ENCODE results near the gene MYH15. TPM values are rescaled to one million over a fixed set of nuclear protein-coding genes. Genes with fewer than 3 reads are reported as not detected.

The MYH15 gene
- total RNA-seq, 4 donors from 2014 or later: 0.18 to 0.38 TPM; not detected in 2

DNA sequence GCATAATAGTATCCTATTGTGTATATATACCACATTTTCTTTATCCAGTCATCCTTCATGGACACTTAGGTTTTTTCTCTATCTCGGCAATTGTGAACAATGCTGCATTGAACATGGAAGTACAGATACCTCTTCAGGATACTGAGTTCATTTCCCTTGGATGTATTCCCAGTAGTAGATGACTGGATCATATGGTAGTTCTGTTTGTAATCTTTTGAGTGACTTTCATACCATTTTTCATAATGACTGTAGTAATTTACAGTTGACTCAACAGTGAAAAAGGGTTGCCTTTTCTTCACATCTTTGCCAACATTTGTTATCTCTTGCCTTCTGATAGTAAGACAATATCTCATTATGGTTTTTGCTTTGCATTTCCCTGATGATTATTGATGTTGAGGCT, 21.8 kb downstream of the MYH15 start:
- H3K4me1 ChIP-seq: no peaks in the 10 kb centered on the region

DNA sequence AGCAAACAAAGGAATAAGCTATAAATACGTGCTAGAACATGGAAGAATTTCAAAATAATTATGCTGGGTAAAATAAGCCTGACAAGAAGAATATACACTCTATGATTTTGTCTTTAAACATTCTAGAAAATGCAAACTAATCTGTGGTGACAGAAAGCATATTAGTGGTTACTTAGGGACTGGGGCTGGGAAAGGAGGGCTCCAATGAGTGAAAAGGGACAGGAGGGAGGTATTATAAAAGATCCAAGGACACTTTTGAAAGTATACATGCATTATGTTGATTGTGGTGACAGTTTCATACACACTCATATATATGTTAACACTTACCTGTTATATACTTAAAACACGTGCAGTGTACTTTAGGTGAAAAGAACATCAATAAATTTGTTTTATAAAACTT, 23.0 kb downstream of the MYH15 start:
- Histone ChIP-seq H3K4me3 (no peak overlapping the region), H3K9me3 (no peaks in the 10 kb centered on the region), H3K27me3 (no peaks in the 10 kb centered on the region), H3K27ac (no peak overlapping the region), H3K4me1 (no peaks in the 10 kb centered on the region), H3K36me3 (no peaks in the 10 kb centered on the region)
- no peak for DNase-seq
- TF ChIP-seq, protein P1, sequence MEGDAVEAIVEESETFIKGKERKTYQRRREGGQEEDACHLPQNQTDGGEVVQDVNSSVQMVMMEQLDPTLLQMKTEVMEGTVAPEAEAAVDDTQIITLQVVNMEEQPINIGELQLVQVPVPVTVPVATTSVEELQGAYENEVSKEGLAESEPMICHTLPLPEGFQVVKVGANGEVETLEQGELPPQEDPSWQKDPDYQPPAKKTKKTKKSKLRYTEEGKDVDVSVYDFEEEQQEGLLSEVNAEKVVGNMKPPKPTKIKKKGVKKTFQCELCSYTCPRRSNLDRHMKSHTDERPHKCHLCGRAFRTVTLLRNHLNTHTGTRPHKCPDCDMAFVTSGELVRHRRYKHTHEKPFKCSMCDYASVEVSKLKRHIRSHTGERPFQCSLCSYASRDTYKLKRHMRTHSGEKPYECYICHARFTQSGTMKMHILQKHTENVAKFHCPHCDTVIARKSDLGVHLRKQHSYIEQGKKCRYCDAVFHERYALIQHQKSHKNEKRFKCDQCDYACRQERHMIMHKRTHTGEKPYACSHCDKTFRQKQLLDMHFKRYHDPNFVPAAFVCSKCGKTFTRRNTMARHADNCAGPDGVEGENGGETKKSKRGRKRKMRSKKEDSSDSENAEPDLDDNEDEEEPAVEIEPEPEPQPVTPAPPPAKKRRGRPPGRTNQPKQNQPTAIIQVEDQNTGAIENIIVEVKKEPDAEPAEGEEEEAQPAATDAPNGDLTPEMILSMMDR (IDR thresholded peaks at IDR 0.05): no peak
- TF ChIP-seq POLR2A (IDR thresholded peaks at IDR 0.05): no peak

More for the DNA sequence above, 21.8 kb downstream of the MYH15 start:
- H3K27ac ChIP-seq: no peak overlapping the region
- no peak overlapping the region for H3K4me3 ChIP-seq
- no peaks in the 10 kb centered on the region for H3K36me3 ChIP-seq
- TF ChIP-seq, protein P1 (IDR thresholded peaks at IDR 0.05): no peak
- TF ChIP-seq POLR2A (IDR thresholded peaks at IDR 0.05): no peak
- H3K27me3 ChIP-seq: no peaks in the 10 kb centered on the region
- no peaks in the 10 kb centered on the region for H3K9me3 ChIP-seq
- DNase-seq: no peak

DNA sequence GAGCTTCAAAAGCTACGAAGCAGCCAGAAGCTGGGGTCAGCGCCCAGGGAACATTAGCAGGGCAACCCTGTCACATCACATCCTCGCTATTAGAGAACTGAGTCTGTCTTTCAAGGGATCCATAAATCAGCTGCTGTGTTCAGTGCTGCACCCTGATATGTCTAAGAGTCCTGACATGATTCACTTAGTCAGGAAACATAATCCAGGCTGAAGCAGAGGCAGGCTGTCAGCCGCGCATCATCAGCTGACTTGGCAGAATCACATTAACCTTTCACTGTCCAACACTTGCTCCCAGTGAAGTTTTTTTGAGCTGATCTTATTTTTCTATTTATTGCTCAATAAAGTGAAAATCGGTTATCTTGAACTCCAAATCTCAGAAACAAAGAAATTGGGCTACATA, 23.5 kb downstream of the MYH15 start:
- Histone ChIP-seq H3K9me3 (no peaks in the 10 kb centered on the region), H3K4me1 (no peaks in the 10 kb centered on the region), H3K36me3 (no peaks in the 10 kb centered on the region), H3K4me3 (no peak overlapping the region), H3K27ac (no peak overlapping the region), H3K27me3 (no peaks in the 10 kb centered on the region)
- no peak for DNase-seq
- TF ChIP-seq POLR2A (IDR thresholded peaks at IDR 0.05): no peak
- TF ChIP-seq, protein P1 (IDR thresholded peaks at IDR 0.05): no peak

DNA sequence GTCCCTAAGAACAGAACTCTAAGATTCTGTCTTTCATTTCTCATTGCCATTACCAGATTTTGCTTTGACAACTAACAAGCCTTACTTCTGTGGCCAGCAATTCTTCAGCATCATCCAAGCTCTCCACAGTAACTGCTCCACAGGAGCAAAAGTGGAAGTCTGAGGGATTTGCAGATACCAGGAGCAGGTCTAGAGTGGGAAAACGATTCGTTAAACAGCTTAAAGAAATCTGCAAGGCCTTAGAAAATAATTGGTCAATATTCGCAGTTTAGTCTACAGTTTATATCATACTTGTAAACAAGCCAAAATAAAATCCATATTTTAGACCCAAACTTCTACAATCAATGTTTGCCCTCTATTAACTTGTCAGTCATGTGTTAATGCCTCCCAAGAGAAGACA, 24.1 kb downstream of the MYH15 start:
- Histone ChIP-seq H3K27ac (no peak overlapping the region), H3K36me3 (no peaks in the 10 kb centered on the region), H3K4me3 (no peak overlapping the region), H3K9me3 (no peaks in the 10 kb centered on the region), H3K4me1 (no peaks in the 10 kb centered on the region), H3K27me3 (no peaks in the 10 kb centered on the region)
- TF ChIP-seq, protein P1 (IDR thresholded peaks at IDR 0.05): no peak
- TF ChIP-seq POLR2A (IDR thresholded peaks at IDR 0.05): no peak
- DNase-seq: no peak

DNA sequence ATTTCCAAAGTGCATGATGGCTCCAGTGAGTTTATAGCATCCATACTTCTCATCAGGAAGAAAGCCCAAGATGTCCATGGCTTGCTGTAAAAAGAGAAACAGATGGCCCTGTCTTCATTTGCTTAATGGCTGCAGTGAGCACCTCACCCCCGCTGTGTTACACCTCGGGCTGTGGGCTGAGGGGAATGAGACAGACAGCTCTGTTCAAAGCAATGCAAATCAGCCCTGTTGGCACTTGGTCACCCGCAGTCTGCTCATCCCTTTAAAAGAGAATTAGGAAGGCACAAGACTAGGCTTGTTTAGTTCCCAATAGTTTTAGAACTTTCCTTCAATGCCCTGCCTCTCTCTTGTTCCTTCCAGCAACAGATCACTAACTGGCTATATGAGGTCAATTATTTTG, 25.2 kb downstream of the MYH15 start:
- Histone ChIP-seq H3K9me3 (no peaks in the 10 kb centered on the region), H3K27me3 (no peaks in the 10 kb centered on the region), H3K27ac (no peak overlapping the region), H3K4me3 (no peak overlapping the region), H3K36me3 (no peaks in the 10 kb centered on the region), H3K4me1 (no peaks in the 10 kb centered on the region)
- TF ChIP-seq, protein P1 (IDR thresholded peaks at IDR 0.05): no peak
- TF ChIP-seq POLR2A (IDR thresholded peaks at IDR 0.05): no peak
- DNase-seq: no peak

DNA sequence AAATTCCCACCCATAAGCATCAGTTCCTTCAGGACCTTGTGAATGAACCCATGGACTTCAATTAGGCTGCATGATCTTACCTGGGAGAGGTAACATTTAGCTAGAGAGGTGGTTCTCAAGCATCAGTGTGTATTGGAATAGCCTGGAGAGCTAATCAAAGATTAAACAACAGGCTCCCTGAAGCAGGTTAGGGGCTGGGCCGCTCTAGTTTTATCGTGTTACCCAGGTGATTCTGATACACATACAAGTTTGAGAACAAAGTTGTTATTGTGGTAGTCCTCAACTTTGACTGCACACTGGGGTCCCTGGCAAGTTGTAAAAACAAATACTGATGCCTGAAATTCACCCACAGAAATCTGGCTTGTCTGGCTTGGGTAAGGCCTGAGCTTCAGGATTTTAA, 31.2 kb downstream of the MYH15 start:
- no peaks in the 10 kb centered on the region for H3K4me1 ChIP-seq
- TF ChIP-seq POLR2A (IDR thresholded peaks at IDR 0.05): no peak
- no peaks in the 10 kb centered on the region for H3K9me3 ChIP-seq
- H3K27me3 ChIP-seq: no peaks in the 10 kb centered on the region
- DNase-seq: no peak
- no peaks in the 10 kb centered on the region for H3K36me3 ChIP-seq
- H3K27ac ChIP-seq: no peak overlapping the region
- no peak overlapping the region for H3K4me3 ChIP-seq

All from Peyer's patch (tissue), 4 donors.